Body of pancreas (tissue), 4 donors: ENCODE results near the gene SH3PXD2A. TPM values are rescaled to one million over a fixed set of nuclear protein-coding genes. Genes with fewer than 3 reads are reported as not detected.

Experiments
- ATAC-seq: fragments of 150-250 bp; one replicate; pipeline ENCODE4 v1.9.1; 2016
- DNase-seq, 4 donors: peaks; one replicate each; pipeline ENCODE4 v3.0.0-alpha.2; 2019
- H3K27ac ChIP-seq, 4 donors: fragments of 200-600 bp; sonication (generic); 1 replicate in 3 of 4; 2 replicates in 1 of 4; pipeline versions ENCODE4 v1.5.1 to v1.6.1; 2016 to 2019; ENCODE audit warnings: mild to moderate bottlenecking in 1 of 4, mixed read lengths in 1 of 4, moderate library complexity in 1 of 4
- H3K27me3 ChIP-seq, 2 donors: fragments of 200-600 bp; sonication (generic); one replicate each; pipeline ENCODE4 v1.6.0; 2016; ENCODE audit warnings: mild to moderate bottlenecking in 1 of 2
- H3K36me3 ChIP-seq, 2 donors: fragments of 200-600 bp; sonication (generic); replicated peaks in 1 of 2; 2 replicates each; pipeline ENCODE4 v1.5.1; 2016; ENCODE audit warnings: low read depth in 2 of 2; ENCODE audit not compliant: insufficient read depth in 1 of 2
- H3K4me1 ChIP-seq: fragments of 200-600 bp; sonication (generic); one replicate; pipeline ENCODE4 v1.6.0; 2016
- H3K4me3 ChIP-seq, 2 donors: fragments of 200-600 bp; sonication (generic); 1 replicate in 1 of 2; 2 replicates in 1 of 2; pipeline ENCODE4 v1.5.1; 2016 to 2019
- H3K9me3 ChIP-seq, 3 donors: fragments of 200-600 bp; sonication (generic); 1 replicate in 2 of 3; 2 replicates in 1 of 3; pipeline ENCODE4 v1.5.1; 2016
- POLR2A ChIP-seq, 3 donors: fragments of 450-650 bp; IDR thresholded peaks; one replicate each; pipeline ENCODE4 v1.6.1; 2016; ENCODE audit warnings: antibody characterized with exemption in 3 of 3, mild to moderate bottlenecking in 2 of 3
- WGBS, 2 donors: methylation state at CpG; one replicate each; pipeline ENCODE4 v1.1.5; 2017; 5-methylcytosine and 5-hydroxymethylcytosine counted together
- intact Hi-C: fragments of 100-400 bp; cut with DNase I; formaldehyde crosslinking; loops from one replicate; pipeline ENCODE4 v1.15.1; 2023
- total RNA-seq, 2 donors: library from RNA; depleted of rRNA; stranded (reverse); fragments of >200 nt; gene quantifications; one replicate each; pipeline ENCODE4 v1.1.0, GENCODE V29; 2016
- TF ChIP-seq, protein P1 (sequence below), 7 experiments: fragments of 450-650 bp in 4 of 7; fragments of 200-600 bp in 3 of 7; sonication (generic) in 3 of 7; IDR thresholded peaks; one replicate each; pipeline ENCODE4 v1.5.1; 2016 to 2019; ENCODE audit warnings: antibody characterized with exemption in 7 of 7

The SH3PXD2A gene
- total RNA-seq, 2 donors from 2014 or later: 7.3 to 9.9 TPM

DNA sequence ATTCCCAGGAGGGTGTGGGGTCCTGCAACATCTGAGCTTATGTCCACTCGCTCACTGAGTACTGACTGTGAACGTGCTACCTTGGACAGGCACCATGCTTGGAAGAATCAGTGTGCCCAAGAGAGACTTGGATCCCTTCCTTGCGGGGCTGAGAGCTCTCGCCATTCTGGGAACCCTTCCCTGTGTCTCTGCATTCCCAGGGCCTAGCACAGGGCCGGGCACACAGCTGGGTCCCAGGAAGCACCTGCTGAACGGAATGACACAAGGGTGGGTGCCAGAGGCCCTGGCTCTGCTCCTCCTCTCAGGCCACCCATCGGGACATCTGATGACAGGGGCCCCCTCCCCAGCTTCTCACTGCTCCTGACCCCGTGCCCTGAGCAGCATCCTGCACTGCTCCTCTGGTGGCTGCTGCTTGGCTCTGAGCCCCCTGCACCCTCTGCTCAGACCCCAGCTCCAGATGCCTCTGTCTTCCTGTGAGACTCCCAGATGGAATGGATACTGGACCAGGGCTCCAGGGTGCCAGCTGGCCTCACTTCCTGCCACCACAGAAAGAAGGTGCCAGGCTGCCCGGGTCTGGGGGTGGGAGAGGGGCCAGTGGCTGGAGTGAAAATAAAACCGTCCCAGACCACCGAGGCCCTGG, 232.3 kb downstream of the SH3PXD2A start:
- TF ChIP-seq, protein P1, sequence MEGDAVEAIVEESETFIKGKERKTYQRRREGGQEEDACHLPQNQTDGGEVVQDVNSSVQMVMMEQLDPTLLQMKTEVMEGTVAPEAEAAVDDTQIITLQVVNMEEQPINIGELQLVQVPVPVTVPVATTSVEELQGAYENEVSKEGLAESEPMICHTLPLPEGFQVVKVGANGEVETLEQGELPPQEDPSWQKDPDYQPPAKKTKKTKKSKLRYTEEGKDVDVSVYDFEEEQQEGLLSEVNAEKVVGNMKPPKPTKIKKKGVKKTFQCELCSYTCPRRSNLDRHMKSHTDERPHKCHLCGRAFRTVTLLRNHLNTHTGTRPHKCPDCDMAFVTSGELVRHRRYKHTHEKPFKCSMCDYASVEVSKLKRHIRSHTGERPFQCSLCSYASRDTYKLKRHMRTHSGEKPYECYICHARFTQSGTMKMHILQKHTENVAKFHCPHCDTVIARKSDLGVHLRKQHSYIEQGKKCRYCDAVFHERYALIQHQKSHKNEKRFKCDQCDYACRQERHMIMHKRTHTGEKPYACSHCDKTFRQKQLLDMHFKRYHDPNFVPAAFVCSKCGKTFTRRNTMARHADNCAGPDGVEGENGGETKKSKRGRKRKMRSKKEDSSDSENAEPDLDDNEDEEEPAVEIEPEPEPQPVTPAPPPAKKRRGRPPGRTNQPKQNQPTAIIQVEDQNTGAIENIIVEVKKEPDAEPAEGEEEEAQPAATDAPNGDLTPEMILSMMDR (IDR thresholded peaks at IDR 0.05): no peak
- TF ChIP-seq POLR2A (IDR thresholded peaks at IDR 0.05): no peak
- no peak overlapping the region for H3K4me3 ChIP-seq
- no peak for DNase-seq
- H3K27me3 ChIP-seq: no peaks in the 10 kb centered on the region
- 85 to 88% methylated on average over 4 to 11 of the region's 11 CpGs for WGBS, 2 donors
- H3K4me1 ChIP-seq: peaks cover 17% of the 10 kb centered on the region
- no peak for ATAC-seq
- intact Hi-C loops: no loop called here
- no peaks in the 10 kb centered on the region for H3K9me3 ChIP-seq
- H3K36me3 ChIP-seq: no peaks in the 10 kb centered on the region
- H3K27ac ChIP-seq: no peak overlapping the region

DNA sequence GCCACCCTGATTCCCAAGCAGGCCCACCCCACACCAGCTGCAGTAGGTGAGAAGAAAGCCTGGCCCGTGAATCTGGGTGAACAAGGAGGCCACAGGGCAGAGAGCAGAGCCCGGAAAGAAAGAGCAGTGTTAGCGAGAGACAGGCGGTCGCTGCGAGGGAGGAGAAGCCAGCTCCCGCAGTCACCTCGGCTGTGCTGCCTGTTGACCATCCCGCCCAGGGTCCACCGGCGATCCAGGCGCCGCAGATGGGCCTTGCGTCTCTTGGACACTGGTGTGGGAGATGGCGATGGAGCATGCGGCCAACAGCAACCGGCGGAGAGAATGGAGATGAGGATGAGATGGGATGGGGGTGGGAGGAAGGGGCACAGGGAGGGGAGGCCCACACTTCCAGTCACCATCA, 233.1 kb downstream of the SH3PXD2A start:
- Histone ChIP-seq H3K9me3 (no peaks in the 10 kb centered on the region), H3K36me3 (no peaks in the 10 kb centered on the region), H3K4me3 (no peak overlapping the region), H3K27me3 (no peaks in the 10 kb centered on the region), H3K27ac (no peak overlapping the region), H3K4me1 (peaks cover 17% of the 10 kb centered on the region)
- ATAC-seq (no peak), DNase-seq (no peak)
- intact Hi-C loops: no loop called here
- 89 to 92% methylated on average over 18 of the region's 18 CpGs for WGBS, 2 donors
- TF ChIP-seq, protein P1 (IDR thresholded peaks at IDR 0.05): no peak
- TF ChIP-seq POLR2A (IDR thresholded peaks at IDR 0.05): no peak

DNA sequence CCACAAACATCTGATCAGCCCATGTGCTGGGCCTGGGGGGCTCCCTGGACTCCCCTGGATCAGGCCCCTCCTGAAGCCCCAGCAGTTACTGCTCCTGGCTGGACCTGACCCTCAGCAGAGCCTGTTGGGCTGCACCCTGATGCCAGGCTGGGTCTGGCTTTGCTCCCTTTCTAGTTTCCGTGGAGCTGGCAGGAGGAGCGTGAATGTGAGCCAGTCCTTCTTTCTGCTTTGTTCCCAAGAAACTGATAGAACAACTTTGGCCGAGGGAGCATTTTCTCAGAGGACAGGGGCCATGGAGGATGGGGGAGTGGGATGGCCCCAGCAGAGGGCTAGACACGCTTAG, 233.6 kb downstream of the SH3PXD2A start:
- ATAC-seq (no peak), DNase-seq (no peak)
- peak overlapping the region in 1 of 4 donors; percentile 16 for H3K27ac ChIP-seq
- H3K4me3 ChIP-seq: no peak overlapping the region
- WGBS, 2 donors: 69 to 90% methylated on average over 3 to 4 of the region's 4 CpGs
- H3K9me3 ChIP-seq: no peaks in the 10 kb centered on the region
- peaks cover 17% of the 10 kb centered on the region for H3K4me1 ChIP-seq
- no peaks in the 10 kb centered on the region for H3K27me3 ChIP-seq
- TF ChIP-seq POLR2A (IDR thresholded peaks at IDR 0.05): no peak
- TF ChIP-seq, protein P1 (IDR thresholded peaks at IDR 0.05): no peak
- intact Hi-C loops: no loop called here
- H3K36me3 ChIP-seq: no peaks in the 10 kb centered on the region

DNA sequence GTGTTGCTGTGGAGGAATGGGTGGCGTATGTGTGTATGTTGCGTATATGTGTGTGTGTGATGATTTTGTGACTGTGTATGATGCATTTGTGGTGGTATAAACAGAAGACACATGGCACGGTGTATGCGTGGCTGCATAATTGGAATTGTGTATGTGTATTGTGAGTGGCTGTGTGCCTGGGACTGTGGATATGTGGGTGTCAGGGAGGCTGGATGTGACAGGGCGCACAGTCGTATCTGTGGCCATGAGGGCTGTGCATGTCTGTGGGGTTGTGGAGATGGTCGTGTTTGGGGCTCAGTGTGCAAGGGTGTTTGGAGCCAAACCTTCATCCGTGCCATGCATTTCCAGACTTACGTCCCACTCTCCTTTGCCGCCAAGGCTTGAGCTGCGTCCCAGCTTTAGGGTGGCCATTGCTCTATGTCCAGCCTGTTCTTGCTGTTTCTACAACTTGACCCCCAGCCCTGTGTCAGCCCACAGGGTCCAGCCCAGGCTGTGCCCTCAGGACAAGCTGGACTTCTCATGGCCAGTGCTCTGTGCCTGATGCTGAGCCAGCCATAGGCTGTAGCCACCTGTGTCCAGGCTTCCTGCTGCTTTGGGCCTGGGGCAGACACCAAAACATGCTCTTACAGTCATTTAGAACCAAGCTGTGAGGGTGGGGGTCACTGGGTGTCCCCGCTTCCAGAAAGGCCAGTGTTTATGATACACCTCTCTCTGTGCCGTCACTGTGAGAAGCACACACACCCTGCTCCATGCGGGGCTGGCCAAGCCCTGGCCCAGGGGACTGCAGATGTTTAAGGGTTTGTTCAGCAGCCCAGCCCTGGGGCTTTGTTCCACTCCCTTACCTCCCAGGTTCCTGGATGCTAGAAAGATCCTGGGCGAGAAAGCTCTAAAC, 234.2 kb downstream of the SH3PXD2A start:
- intact Hi-C loops: no loop called here
- Histone ChIP-seq H3K4me1 (peaks cover 17% of the 10 kb centered on the region), H3K9me3 (no peaks in the 10 kb centered on the region), H3K4me3 (no peak overlapping the region), H3K27me3 (no peaks in the 10 kb centered on the region), H3K27ac (peak overlapping the region in 1 of 4 donors; percentile 16), H3K36me3 (no peaks in the 10 kb centered on the region)
- no peak for ATAC-seq
- TF ChIP-seq, protein P1 (IDR thresholded peaks at IDR 0.05): no peak
- TF ChIP-seq POLR2A (IDR thresholded peaks at IDR 0.05): no peak
- no peak for DNase-seq
- WGBS, 2 donors: 88 to 91% methylated on average over 14 to 15 of the region's 15 CpGs
